22Rv1 (cell line): Measurements from ENCODE around the gene CDH24.

Experiments
- H3K27ac ChIP-seq: fragments of 450-650 bp; 2 replicates; pipeline ENCODE4 v1.5.1; 2017
- ZFX ChIP-seq: fragments of 450-650 bp; IDR thresholded peaks from 2 replicates; pipeline ENCODE4 v1.6.1; 2017; ENCODE audit warnings: antibody characterized with exemption, borderline replicate concordance
- TF ChIP-seq, protein P1 (sequence below): fragments of 450-650 bp; IDR thresholded peaks from 2 replicates; pipeline ENCODE4 v1.5.1; 2017; ENCODE audit warnings: mild to moderate bottlenecking

Gene CDH24

DNA sequence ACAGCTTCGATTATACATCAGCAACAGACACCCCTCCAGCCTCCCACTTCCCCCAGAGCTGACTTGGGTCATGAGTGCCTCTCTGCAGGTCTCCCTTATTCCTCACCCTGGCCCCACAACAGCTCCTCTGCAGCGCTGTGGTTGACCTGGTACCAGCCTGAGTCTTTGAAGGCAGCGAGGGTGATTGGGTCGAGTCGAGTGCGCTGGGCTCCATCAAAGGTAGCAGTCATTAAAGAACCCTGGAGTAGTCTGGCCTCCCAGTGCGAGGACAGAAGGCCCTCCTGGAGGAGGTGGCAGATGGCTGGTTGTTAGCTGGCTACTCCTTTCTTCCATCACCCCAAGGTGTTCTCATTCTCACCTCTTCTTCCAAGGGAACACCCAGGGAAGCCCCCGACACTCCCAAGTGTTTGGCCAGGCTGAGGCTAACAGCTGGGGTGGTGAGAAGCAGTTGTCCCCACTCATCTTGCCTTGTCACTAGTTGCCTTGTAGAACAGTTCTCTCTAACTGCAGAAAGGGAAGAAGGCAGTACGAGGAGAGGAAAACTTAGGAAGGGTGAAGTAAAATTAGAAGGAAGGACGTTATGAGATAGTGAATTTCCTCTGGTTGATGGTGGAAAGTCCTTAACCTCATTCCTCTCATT is 44.8 kb upstream of the CDH24 start:
- TF ChIP-seq, protein P1, sequence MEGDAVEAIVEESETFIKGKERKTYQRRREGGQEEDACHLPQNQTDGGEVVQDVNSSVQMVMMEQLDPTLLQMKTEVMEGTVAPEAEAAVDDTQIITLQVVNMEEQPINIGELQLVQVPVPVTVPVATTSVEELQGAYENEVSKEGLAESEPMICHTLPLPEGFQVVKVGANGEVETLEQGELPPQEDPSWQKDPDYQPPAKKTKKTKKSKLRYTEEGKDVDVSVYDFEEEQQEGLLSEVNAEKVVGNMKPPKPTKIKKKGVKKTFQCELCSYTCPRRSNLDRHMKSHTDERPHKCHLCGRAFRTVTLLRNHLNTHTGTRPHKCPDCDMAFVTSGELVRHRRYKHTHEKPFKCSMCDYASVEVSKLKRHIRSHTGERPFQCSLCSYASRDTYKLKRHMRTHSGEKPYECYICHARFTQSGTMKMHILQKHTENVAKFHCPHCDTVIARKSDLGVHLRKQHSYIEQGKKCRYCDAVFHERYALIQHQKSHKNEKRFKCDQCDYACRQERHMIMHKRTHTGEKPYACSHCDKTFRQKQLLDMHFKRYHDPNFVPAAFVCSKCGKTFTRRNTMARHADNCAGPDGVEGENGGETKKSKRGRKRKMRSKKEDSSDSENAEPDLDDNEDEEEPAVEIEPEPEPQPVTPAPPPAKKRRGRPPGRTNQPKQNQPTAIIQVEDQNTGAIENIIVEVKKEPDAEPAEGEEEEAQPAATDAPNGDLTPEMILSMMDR, result no peak
- TF ChIP-seq ZFX, result no peak
- no peak overlapping the region for H3K27ac ChIP-seq

DNA sequence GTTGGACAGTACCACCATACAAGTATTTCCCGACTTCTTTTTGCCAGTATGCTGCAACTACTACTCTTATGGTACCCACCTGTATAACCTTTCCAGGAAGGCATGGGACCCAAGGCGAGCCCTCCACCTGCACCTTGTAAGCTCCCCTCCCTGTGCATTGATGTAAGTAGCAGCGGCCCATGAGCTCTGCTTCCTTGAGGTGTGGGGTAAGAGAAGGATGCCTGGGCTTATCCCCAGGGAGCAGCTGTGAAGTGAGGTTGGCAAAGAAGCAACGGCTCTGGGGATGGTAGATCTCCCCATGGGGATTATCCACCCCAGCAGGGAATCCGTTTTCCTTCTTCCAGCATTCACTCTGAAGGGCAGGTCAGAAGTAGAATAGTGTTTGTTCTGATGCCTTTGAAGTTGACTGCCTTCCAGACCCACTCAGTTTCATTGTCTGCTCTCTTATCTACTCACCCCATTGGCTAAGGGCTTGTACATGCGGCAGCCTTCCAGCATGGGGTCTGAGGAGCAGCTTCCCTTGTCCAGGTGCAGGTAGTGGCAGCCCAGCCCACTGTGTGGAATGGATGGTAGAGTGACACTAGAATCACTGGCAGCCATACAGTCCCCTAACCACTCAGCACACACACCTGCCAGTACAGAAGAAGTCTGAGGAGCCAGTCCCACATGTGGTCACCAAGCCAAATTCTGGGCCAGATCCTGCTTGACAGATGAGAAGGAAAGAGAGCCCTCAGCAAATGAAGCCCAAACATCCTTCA is 44.1 kb upstream of the CDH24 start:
- no peak overlapping the region for H3K27ac ChIP-seq
- no peak for TF ChIP-seq ZFX
- TF ChIP-seq, protein P1, result no peak

DNA sequence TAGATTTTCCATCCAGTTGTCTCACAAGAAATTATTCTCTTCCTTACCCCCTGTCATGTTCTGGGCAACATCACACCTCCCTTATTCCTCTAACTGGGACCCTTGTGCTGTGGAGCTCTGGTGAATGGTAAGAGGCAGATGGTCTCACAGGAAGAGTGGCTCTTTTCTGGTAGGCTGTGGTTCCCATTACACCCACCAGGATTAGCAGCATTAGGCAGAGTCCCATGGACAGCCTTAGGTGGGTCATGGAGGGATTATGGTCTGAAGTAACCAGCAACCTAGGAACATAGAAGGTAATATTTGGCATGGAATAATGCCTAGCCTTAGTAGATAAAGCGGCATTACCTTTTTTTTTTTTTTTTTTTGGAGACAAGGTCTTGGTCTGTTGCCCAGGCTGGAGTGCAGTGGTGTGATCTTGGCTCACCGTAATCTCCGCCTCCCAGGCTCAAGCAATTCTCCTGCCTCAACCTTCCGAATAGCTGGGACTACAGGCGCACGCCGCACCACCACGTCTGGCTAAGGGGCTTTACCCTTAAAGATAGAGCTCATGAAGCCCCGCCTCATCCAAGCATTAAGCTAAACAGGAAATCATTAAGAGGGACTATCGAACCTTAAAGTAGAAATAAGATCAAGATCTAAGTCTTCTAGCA is 42.0 kb upstream of the CDH24 start:
- no peak overlapping the region for H3K27ac ChIP-seq
- no peak for TF ChIP-seq ZFX
- TF ChIP-seq, protein P1, result no peak

DNA sequence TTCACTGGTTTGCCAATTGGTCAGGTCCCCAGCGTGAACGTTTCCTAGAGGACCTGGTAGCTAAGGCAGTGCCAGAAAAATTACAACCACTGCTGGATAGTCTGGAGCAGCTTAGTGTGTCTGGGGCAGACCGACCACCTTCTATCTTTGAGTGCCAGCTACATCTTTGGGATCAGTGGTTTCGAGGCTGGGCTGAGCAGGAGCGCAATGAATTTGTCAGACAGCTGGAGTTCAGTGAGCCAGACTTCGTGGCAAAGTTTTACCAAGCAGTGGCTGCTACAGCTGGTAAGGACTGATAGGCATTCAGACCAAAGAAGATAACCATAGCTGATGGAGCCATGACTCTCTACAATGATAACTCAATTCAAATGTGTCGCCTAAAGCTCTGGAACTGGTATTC is 40.5 kb upstream of the CDH24 start:
- H3K27ac ChIP-seq, result no peak overlapping the region
- no peak for TF ChIP-seq ZFX
- TF ChIP-seq, protein P1, result no peak

DNA sequence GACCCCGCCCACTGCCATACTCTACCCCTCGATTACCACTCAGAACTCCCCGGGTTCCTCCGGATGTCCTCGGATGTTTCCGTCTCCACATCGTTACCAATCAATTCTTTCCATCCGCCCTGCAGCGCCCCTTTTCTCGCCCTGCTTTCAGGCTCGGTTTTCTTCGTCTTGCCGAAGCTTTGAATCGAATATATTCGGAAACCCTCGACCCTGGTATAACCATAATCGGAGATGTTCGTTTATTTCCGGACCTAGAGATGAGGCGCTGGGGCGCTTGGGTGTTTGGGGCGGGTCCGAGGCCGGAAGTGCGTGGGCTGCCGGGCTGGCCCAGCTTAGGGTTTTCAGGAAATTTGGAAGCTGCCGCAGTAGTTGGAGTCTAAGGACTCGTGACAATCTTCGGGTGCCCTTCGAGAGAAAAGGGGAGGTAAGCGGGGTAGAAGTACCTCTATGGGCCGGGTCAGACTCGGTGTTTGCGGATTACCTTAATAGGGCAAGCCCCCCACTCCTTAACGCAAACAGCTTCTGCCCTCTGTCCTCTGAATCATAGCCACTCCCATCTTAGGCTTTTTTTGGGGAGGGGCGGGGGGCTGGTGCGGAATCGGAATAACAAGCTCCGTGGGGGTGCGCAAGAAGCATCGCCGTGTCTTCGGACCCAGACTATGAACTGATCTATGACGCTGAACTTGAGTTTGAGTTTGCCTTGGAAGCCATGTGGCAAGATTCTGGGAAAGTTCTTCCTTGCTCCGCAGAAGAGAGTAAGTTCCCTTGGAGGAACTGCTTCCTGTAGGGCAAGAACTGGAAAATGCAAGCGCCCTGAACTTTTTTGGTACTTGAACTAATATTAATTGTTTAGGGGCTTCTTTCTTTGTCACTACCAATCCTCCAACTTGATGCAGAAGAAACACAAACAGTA is 38.1 kb upstream of the CDH24 start, which contains the start of gene C14orf119:
Gene C14orf119, plus strand, starts transcription at position 310 of the 913 bp plus-strand sequence. CDS start 2,154 bp downstream, outside the sequence.
- TF ChIP-seq, protein P1, result no peak
- TF ChIP-seq ZFX, result no peak
- H3K27ac ChIP-seq, result peak within 1 kb of the TSS; percentile 92

DNA sequence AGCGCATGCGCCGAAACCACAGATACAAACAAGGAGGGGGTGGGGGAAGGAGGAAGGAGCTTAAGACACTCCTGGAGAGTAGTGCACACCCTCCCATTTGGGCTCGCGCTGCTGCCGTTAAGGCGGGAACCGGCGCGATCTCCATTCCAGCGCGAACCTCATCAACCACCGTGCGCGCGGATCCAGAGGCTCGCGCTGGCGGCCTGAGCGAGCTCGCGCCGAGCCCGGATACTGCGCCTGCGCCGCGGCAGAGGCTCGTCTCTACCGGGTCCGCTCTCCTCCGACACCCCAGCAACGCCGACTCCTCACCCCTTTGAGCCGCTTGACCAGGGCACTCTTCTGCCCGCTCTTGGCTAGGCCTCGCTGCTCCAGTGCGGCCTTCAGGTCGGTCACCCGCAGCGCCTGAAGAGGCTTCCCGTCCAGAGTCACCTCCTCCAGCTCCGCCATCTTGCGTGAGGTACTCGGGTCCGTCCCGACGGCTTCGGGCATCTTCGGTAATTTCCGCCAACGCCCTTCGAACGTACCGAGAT is 37.4 kb upstream of the CDH24 start, which contains the start of gene ACIN1:
Gene ACIN1, minus strand, starts transcription at position 471 of the 530 bp plus-strand sequence. Its CDS starts 24 bp downstream, at position 447.
- peak within 1 kb of the TSS; percentile 92 for H3K27ac ChIP-seq
- TF ChIP-seq, protein P1, result 0 out of 2 replicates have a peak, but pooled peaks have one; percentile 2
- no peak for TF ChIP-seq ZFX
